Measurements from ENCODE around the gene MMEL1.

- TF ChIP-seq CTCF (IDR thresholded peaks at IDR 0.05) (no peak), POLR2A (IDR thresholded peaks at IDR 0.05) (no peak), POLR2AphosphoS5 (IDR thresholded peaks at IDR 0.05) (no peak), EP300 (IDR thresholded peaks at IDR 0.05) (no peak)
Measured at GRCh38 chr1:2575801-2576663, 56.8 kb downstream of the MMEL1 start.

Measured in sigmoid colon (tissue), 4 donors.